ENCODE results near the gene ATP23.

Gene ATP23, protein sequence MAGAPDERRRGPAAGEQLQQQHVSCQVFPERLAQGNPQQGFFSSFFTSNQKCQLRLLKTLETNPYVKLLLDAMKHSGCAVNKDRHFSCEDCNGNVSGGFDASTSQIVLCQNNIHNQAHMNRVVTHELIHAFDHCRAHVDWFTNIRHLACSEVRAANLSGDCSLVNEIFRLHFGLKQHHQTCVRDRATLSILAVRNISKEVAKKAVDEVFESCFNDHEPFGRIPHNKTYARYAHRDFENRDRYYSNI

DNA sequence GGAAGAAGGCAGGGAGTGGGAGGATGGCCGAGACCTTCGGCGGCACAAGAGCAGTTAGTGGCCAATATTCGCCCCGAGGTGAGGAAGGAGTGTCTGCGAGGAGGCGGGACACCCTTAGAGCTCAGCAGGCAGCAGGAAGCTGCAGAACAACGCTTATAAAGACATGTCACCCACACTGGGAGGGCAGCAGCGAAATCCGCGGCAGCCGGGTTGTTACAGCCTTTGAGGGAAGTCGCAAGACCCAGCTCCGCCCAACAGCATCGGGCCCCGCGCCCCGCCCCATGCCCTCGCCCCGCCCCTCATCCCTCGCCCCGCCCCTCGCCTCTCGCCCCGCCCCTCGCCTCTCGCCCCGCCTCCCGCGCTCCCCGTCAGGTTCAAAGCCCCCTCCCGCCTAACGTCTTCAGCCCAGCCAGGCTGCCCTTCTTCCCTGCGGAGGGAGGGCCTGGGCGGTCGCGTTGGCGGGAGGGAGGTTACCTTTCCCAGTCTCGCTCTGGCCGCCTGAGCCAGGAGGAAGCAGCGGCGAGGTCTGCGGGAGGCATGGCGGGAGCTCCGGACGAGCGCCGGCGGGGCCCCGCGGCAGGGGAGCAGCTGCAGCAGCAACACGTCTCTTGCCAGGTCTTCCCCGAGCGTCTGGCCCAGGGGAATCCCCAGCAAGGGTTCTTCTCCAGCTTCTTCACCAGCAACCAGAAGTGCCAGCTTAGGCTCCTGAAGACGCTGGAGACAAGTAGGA, at the start of gene ATP23:
Gene ATP23, plus strand, starts transcription at position 403 of the 730 bp plus-strand sequence. Its CDS starts 135 bp downstream, at position 538.
- DNase-seq (ENCODE audit: low read depth in 2 of 2), result peak; percentile 62 to 79

GRCh38 chr12:57892232-57892972, 49.0 kb upstream of the ATP23 start:
- DNase-seq (ENCODE audit: low read depth in 2 of 2), result no peak

DNA sequence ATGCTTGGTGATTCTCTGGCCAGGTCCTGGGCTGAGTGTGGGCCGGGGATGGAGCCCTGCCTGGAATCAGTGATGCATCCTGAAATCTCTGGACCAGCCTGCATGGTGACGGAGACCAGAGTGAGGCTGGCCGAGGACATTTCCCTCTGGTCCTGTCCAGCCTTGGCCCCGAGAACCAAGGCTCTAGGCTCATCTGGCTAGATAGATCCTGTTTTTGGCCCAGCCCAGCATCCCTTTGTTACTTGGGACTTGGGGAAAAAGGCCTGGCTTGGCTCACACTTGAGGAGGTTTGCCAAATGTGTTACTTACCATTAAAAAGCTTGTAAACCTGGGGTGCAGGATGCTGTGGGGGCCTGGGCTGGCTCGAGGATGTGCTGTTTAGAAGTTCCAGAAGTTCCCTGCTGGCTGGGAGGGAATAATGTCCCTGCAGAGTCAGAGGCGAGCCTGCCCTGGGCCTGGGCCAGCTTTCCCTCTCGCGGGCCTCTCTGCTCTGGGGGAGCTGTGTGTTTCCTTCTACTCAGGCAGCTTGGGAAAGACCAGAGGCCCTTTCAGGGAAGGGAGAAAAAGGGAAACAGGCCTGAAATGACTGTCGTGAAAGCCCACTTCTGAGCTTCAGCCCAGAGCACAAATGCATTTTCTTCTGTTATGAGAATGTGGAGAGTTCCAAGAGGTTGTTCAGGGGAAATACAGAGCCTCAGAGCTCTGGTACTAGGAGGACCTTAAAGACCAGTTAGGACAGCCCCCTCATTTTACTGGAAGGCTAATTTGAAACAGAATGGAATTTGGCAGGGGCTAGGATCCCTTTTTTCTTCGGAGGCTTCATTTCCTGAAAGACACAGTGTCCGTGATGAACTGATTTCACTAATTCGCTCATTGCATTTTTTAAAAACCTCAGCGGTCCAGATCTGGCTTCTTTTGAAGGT, 47.7 kb upstream of the ATP23 start:
- no peak for DNase-seq (ENCODE audit: low read depth in 2 of 2)

- DNase-seq (ENCODE audit: low read depth in 2 of 2), result no peak
Observed at GRCh38 chr12:57894399-57895292, 46.7 kb upstream of the ATP23 start.

GRCh38 chr12:57895389-57896114, 45.8 kb upstream of the ATP23 start:
- DNase-seq (ENCODE audit: low read depth in 2 of 2), result no peak

- DNase-seq (ENCODE audit: low read depth in 2 of 2), result no peak
Observed at GRCh38 chr12:57896115-57896433, 45.3 kb upstream of the ATP23 start.

- DNase-seq (ENCODE audit: low read depth in 2 of 2), result no peak
Observed at GRCh38 chr12:57896434-57897201, 44.7 kb upstream of the ATP23 start.

- DNase-seq (ENCODE audit: low read depth in 2 of 2), result no peak
Observed at GRCh38 chr12:57897286-57897974, 43.9 kb upstream of the ATP23 start.

GRCh38 chr12:57898308-57898970, 42.9 kb upstream of the ATP23 start:
- DNase-seq (ENCODE audit: low read depth in 2 of 2), result no peak

DNA sequence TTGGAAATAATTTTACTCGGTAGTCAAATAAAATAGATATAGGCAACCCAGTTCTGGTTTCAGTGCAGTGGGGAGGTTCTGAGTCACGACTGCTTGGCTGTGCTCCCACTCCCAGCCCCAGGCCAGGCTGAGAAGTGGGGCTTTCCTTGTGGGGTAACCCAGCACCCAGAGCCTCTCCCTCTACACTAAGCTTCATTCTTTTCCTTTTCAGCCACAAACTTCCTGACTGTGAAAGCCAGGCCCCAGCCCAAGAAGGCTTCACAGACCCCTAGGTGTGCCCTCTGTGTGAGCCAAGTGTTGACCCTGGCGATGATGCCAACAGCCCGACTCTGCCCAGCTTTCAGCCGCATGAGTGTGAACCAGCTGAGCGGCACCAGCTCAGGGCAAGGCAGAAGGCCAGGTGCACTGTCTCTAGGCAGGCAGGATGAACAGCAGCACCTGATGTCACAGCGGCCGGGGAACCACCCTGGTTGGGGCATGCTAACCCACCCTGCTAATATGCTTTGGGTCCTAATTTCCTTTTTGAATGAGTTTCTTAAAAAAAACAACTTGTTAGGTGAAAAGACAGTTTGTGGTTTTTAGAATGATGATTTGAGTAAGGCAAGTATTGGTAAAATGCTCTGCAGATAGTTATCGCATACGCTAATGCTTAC, 42.2 kb upstream of the ATP23 start:
- DNase-seq (ENCODE audit: low read depth in 2 of 2), result peak; percentile 43 to 53

DNA sequence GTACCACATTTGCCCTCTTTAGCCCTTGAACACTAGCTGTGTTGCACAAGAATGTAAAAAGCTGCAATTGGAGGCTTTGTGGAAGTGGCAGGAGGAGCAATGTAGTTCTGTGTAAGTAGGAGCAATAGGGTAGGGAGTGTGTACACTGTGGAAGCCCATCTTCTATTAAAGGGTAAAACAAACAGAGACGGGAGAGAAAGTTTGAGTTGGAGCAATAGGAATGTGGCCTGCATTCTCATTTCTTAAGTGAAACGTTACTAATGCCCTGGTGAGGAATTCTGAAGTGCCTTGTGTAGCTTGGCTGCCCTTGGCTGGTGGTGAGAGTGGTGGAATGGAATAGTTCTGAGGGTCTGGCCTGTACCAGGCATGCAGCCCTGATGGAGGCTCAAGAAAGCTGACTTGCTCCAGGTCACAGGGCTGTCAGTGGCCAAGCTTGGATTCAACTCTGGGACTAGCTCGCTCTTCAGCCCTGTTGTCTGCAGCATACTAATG, 38.8 kb upstream of the ATP23 start:
- DNase-seq (ENCODE audit: low read depth in 2 of 2), result no peak

- no peak for DNase-seq (ENCODE audit: low read depth in 2 of 2)
Observed at GRCh38 chr12:57904426-57904825, 36.9 kb upstream of the ATP23 start.

- DNase-seq (ENCODE audit: low read depth in 2 of 2), result peak; percentile 59 to 71
Observed at GRCh38 chr12:57904848-57905811, 36.2 kb upstream of the ATP23 start.

DNA sequence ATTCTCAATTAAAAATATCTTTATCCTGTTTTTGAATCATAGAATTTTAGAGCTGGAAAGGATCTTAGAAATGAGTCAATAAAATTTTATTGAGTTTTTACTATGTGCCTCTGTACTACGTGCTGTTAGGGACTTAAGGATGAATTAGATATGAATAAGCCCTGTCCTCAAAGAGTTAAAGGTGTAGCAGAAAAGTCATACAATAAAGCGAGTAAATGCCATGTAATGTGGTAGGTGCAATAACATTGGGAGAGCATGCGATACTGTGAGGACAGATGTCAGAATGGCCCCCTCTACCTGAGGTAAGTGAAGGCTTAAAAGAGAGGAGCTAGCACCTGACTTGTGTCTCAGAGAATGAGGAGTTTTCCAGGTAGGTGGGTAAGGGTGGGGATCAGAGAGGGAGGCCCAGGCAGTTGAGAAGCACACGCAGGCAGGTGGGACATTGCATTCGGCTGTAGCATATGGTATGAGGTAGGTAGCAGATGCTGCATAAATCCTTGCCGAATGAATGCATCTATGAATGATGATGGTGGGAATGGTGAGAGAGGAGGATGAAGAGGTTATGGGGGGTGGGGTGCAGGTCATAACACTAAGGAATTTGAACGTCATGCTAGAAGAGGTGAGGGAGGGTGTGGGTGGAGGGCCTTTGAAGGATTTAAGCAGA, 35.4 kb upstream of the ATP23 start:
- no peak for DNase-seq (ENCODE audit: low read depth in 2 of 2)

GRCh38 chr12:57906821-57907220, 34.5 kb upstream of the ATP23 start:
- no peak for DNase-seq (ENCODE audit: low read depth in 2 of 2)

DNA sequence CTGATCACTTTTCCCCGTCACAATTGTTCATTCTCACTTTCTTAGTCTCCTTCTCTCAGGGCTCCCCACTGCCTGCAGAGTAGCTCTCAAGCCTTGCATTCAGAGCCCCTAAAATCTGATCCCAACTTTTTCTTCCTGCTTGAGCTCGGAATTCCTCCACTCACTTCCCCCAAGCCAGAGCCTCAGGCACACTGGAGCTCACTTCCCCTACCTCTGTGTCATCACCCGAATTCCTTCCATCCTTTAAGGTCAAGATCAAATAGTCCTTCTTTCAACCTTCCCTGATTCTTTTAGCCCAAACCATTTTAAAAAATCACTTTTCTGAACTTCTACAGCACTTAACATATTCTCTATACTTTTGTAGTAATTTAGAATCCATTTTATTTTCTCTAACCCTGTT, 34.1 kb upstream of the ATP23 start:
- DNase-seq (ENCODE audit: low read depth in 2 of 2), result no peak
